Endothelial cell of umbilical vein (primary cell): ENCODE measurements around the gene KATNB1. TPM values are rescaled to one million over a fixed set of nuclear protein-coding genes. Genes with fewer than 3 reads are reported as not detected.

Experiments used
- BruUV-seq: library from RNA; stranded (reverse); fragments of 400-500 nt; replicated peaks from 2 replicates; lab custom pipeline; 2021; lab: Mats Ljungman, UMichigan
- CTCF ChIA-PET: fragments of 300-600, 350-600 bp; sonication (Branson Sonifier 250); formaldehyde crosslinking; loops from one replicate; lab custom pipeline; 2021; ENCODE audit warnings: antibody characterized with exemption, inconsistent platforms; lab: Charles Lee
- POLR2A ChIA-PET: fragments of 300-600, 350-600 bp; sonication (Branson Sonifier 250); formaldehyde crosslinking; loops from one replicate; lab custom pipeline; 2021; ENCODE audit warnings: antibody characterized with exemption, inconsistent platforms; lab: Charles Lee
- DNase-seq: peaks from one replicate; pipeline ENCODE4 v3.0.0-alpha.2; 2011; ENCODE audit warnings: low read depth, low spot score
- FAIRE-seq: peaks from 2 replicates; lab custom pipeline; 2011; peaks lifted over from hg19 to GRCh38; lab: Jason Lieb, UNC
- H2AFZ ChIP-seq: 2 replicates; pipeline ENCODE4 v1.6.0; 2012; ENCODE audit warnings: low read depth, low read length, control low read depth, inconsistent platforms
- H3K27ac ChIP-seq: 2 replicates; pipeline ENCODE4 v1.5.1; 2011; ENCODE audit warnings: low read depth, mild to moderate bottlenecking, control low read depth, low read length, moderate library complexity; ENCODE audit not compliant: insufficient read depth
- H3K27me3 ChIP-seq, 2 experiments: 2 replicates each; pipeline versions ENCODE4 v1.6.0 to v1.6.1; 2011; ENCODE audit warnings: low read length in 2 of 2, mixed read lengths in 1 of 2; ENCODE audit not compliant: control insufficient read depth in 2 of 2, insufficient read depth in 2 of 2
- H3K36me3 ChIP-seq, 2 experiments: 2 replicates in 1 of 2; 3 replicates in 1 of 2; pipeline ENCODE4 v1.5.1; 2011; ENCODE audit warnings: low read length in 2 of 2, mild to moderate bottlenecking in 1 of 2, moderate library complexity in 1 of 2; ENCODE audit not compliant: control insufficient read depth in 2 of 2, insufficient read depth in 2 of 2; ENCODE audit errors: extremely low read depth in 1 of 2
- H3K4me1 ChIP-seq: 3 replicates; pipeline ENCODE4 v1.5.1; 2011; ENCODE audit warnings: mild to moderate bottlenecking, low read length; ENCODE audit not compliant: control insufficient read depth, insufficient read depth; ENCODE audit errors: extremely low read depth
- H3K4me2 ChIP-seq: 2 replicates; pipeline ENCODE4 v1.6.1; 2011; ENCODE audit warnings: low read length, control low read depth, mixed read lengths; ENCODE audit not compliant: insufficient read depth
- H3K4me3 ChIP-seq, 3 experiments: fragments of 200-600 bp in 1 of 3; sonication (generic), shearing (Covaris generic) in 1 of 3; replicated peaks in 1 of 3; 2 replicates each; pipeline ENCODE4 v1.5.1; 2011 to 2016; ENCODE audit warnings: control low read depth in 3 of 3, low read length in 3 of 3, mild to moderate bottlenecking in 2 of 3, inconsistent platforms in 1 of 3, low read depth in 1 of 3, moderate library complexity in 1 of 3; ENCODE audit not compliant: insufficient read depth in 1 of 3
- H3K79me2 ChIP-seq: 2 replicates; pipeline ENCODE4 v1.6.0; 2012; ENCODE audit warnings: low read length, inconsistent platforms; ENCODE audit not compliant: control insufficient read depth, insufficient read depth
- H3K9ac ChIP-seq: replicated peaks from 2 replicates; pipeline ENCODE3; 2011; ENCODE audit warnings: low read length, control low read depth; ENCODE audit not compliant: insufficient read depth; ENCODE audit errors: extremely low read depth
- H3K9me1 ChIP-seq: replicated peaks from 3 replicates; pipeline ENCODE4 v1.6.0; 2011; ENCODE audit warnings: mild to moderate bottlenecking, low read length; ENCODE audit not compliant: control insufficient read depth, insufficient read depth; ENCODE audit errors: extremely low read depth
- H3K9me3 ChIP-seq: replicated peaks from 2 replicates; pipeline ENCODE4 v1.5.1; 2012; ENCODE audit warnings: low read length, inconsistent platforms; ENCODE audit not compliant: control insufficient read depth, insufficient read depth
- H4K20me1 ChIP-seq: replicated peaks from 2 replicates; pipeline ENCODE3; 2011; ENCODE audit warnings: mild to moderate bottlenecking, low read length; ENCODE audit not compliant: control insufficient read depth, insufficient read depth; ENCODE audit errors: extremely low read depth
- CTCF ChIP-seq, 2 donors: IDR thresholded peaks; 1 replicate in 1 of 2; 2 replicates in 1 of 2; pipeline ENCODE4 v1.5.1; 2011; ENCODE audit warnings: low read length in 2 of 2, mild to moderate bottlenecking in 2 of 2, moderate library complexity in 2 of 2, control low read depth in 1 of 2, inconsistent platforms in 1 of 2, low read depth in 1 of 2; ENCODE audit not compliant: insufficient read depth in 1 of 2; ENCODE audit errors: extremely low read depth in 1 of 2
- EZH2 ChIP-seq: IDR thresholded peaks from 2 replicates; pipeline ENCODE4 v1.6.1; 2012; ENCODE audit warnings: borderline replicate concordance, low read depth, mild to moderate bottlenecking, moderate library complexity, low read length, inconsistent platforms; ENCODE audit not compliant: severe bottlenecking
- FOS ChIP-seq: IDR thresholded peaks from 2 replicates; pipeline ENCODE4 v1.6.1; 2011; ENCODE audit warnings: mild to moderate bottlenecking, low read length, moderate library complexity, borderline replicate concordance; ENCODE audit not compliant: insufficient read depth
- GATA2 ChIP-seq: IDR thresholded peaks from 2 replicates; pipeline ENCODE4 v1.7.0; 2011; ENCODE audit warnings: low read depth, mild to moderate bottlenecking, moderate library complexity, mixed read lengths, low read length; ENCODE audit not compliant: insufficient read length, insufficient read depth
- JUN ChIP-seq: IDR thresholded peaks from 2 replicates; pipeline ENCODE4 v1.6.1; 2011; ENCODE audit warnings: borderline replicate concordance, low read depth; ENCODE audit not compliant: insufficient read length, insufficient read depth
- MAX ChIP-seq: IDR thresholded peaks from 2 replicates; pipeline ENCODE4 v1.6.1; 2011; ENCODE audit not compliant: insufficient read depth, insufficient read length
- MYC ChIP-seq: IDR thresholded peaks from one replicate; pipeline ENCODE4 v1.6.1; 2011; ENCODE audit warnings: mild to moderate bottlenecking, low read depth, low read length
- POLR2A ChIP-seq: IDR thresholded peaks from 2 replicates; pipeline ENCODE4 v1.6.1; 2012; ENCODE audit warnings: low read depth, mild to moderate bottlenecking, control low read depth, low read length
- POLR2AphosphoS5 ChIP-seq: IDR thresholded peaks from 2 replicates; pipeline ENCODE4 v1.6.1; 2012; ENCODE audit warnings: low read depth, mild to moderate bottlenecking, control low read depth, low read length, moderate library complexity; ENCODE audit not compliant: insufficient read depth
- dilution Hi-C: fragments of 300-500 bp; cut with MboI; formaldehyde crosslinking; loops from one replicate; pipeline ENCODE4 v1.15.0; 2019; ENCODE audit warnings: low sequenced_read_pairs; ENCODE audit not compliant: extremely low pct_ligation_motif_present
- intact Hi-C: fragments of 100-400 bp; cut with micrococcal nuclease; formaldehyde crosslinking; loops from one replicate; pipeline ENCODE4 v1.10.0; 2022
- polyA plus RNA-seq, 4 experiments: library from polyadenylated mRNA; depleted of rRNA in 3 of 4; stranded (reverse) in 3 of 4; unstranded in 1 of 4; fragments of >200 nt; gene quantifications; 2 replicates each; pipeline versions ENCODE4 v1.2.1 to v1.2.3, GENCODE V29; 2011 to 2012; ENCODE audit warnings: missing spikeins in 1 of 4
- total RNA-seq: library from RNA; stranded (reverse); gene quantifications from 2 replicates; pipeline ENCODE4 v1.2.3, GENCODE V29; 2021

KATNB1 gene
- total and polyA plus RNA-seq, 2 donors (not counting 3 experiments of a cell fraction or from before 2014, with no cell fraction given) = 25.9 to 35.9 TPM

GRCh38 chr16:57784334-57784733 lies 48.8 kb downstream of the KATNB1 start:
- Histone ChIP-seq H4K20me1 (no peaks in the 10 kb centered on the region), H3K9me3 (no peaks in the 10 kb centered on the region), H3K4me2 (no peak overlapping the region), H3K27me3 (no peaks in the 10 kb centered on the region), H3K9me1 (no peaks in the 10 kb centered on the region), H3K4me1 (peaks cover 2% of the 10 kb centered on the region), H3K36me3 (peaks cover 0 to 27% of the 10 kb centered on the region in 2 experiments), H3K4me3 (no peak overlapping the region), H3K79me2 (no peaks in the 10 kb centered on the region), H3K9ac (no peak overlapping the region), H3K27ac (no peak overlapping the region), H2AFZ (no peak overlapping the region)
- DNase-seq = no peak
- POLR2A ChIA-PET = no interaction called here
- CTCF ChIA-PET = interaction anchor here (1.4 to 1.6 kb wide), 2 partner anchors 10 to 18 kb away, joined by 3 to 4 read pairs; partner anchors contain the start of gene KIFC3
- dilution Hi-C loops (no loop called here), intact Hi-C loops (no loop called here)
- FAIRE-seq = no peak
- no TSS peak for BruUV-seq
- no peak for TF ChIP-seq JUN
- no peak for TF ChIP-seq MYC
- no peak for TF ChIP-seq CTCF (IDR thresholded peaks at IDR 0.05; ENCODE audit: extremely low read depth in 1 of 2, insufficient read depth in 1 of 2, low read depth in 1 of 2, low read length in 2 of 2)
- no peak for TF ChIP-seq FOS
- TF ChIP-seq POLR2A = no peak

GRCh38 chr16:57785385-57785784 lies 49.8 kb downstream of the KATNB1 start:
- CTCF ChIA-PET = interaction anchor here (1.0 to 1.6 kb wide), 3 partner anchors 9 to 209 kb away, joined by 3 to 4 read pairs (median 4); no protein-coding TSS in a partner anchor
- Histone ChIP-seq H3K79me2 (no peaks in the 10 kb centered on the region), H3K9me1 (no peaks in the 10 kb centered on the region), H3K9me3 (no peaks in the 10 kb centered on the region), H3K27ac (no peak overlapping the region), H3K4me2 (no peak overlapping the region), H3K4me3 (no peak overlapping the region), H4K20me1 (no peaks in the 10 kb centered on the region), H3K4me1 (peaks cover 2% of the 10 kb centered on the region), H3K27me3 (no peaks in the 10 kb centered on the region), H3K36me3 (peaks cover under 1 to 27% of the 10 kb centered on the region in 2 experiments), H3K9ac (no peak overlapping the region), H2AFZ (no peak overlapping the region)
- no peak for FAIRE-seq
- dilution Hi-C loops (no loop called here), intact Hi-C loops (no loop called here)
- no peak for TF ChIP-seq POLR2A
- TF ChIP-seq GATA2 = no peak
- TF ChIP-seq MYC = no peak
- no peak for TF ChIP-seq FOS
- TF ChIP-seq POLR2AphosphoS5 = no peak
- no peak for TF ChIP-seq MAX
- no peak for TF ChIP-seq JUN
- no peak for TF ChIP-seq CTCF (IDR thresholded peaks at IDR 0.05; ENCODE audit: extremely low read depth in 1 of 2, insufficient read depth in 1 of 2, low read depth in 1 of 2, low read length in 2 of 2)
- no peak for TF ChIP-seq EZH2
- DNase-seq = no peak
- BruUV-seq = no TSS peak
- POLR2A ChIA-PET = no interaction called here
